Activated naive CD4-positive, alpha-beta T cell treated with anti-CD3 and anti-CD28 coated beads, Interleukin-2, amount 50 U/mL, for 72 hours (primary cell): ENCODE data around the gene NTN3. TPM values are rescaled to one million over a fixed set of nuclear protein-coding genes. Genes with fewer than 3 reads are reported as not detected.

Experiments
- ATAC-seq, 2 donors: fragments of 150-1000 bp; cut with Tn5 transposase; 2 replicates each; pipeline ENCODE4 v1.10.0; 2021; ENCODE audit warnings: mild to moderate bottlenecking in 2 of 2, moderate library complexity in 2 of 2
- DNase-seq, 2 donors: peaks; one replicate each; pipeline ENCODE4 v3.0.0; 2021 to 2022; ENCODE audit warnings: low spot score in 2 of 2
- H3K27ac Mint-ChIP-seq, 2 donors: one replicate each; pipeline ENCODE4 v1.8.0; 2022; ENCODE audit warnings: mild to moderate bottlenecking in 2 of 2, mixed read lengths in 2 of 2
- H3K36me3 Mint-ChIP-seq, 2 donors: one replicate each; pipeline ENCODE4 v1.8.0; 2022; ENCODE audit warnings: mixed read lengths in 2 of 2
- H3K9me3 Mint-ChIP-seq, 2 donors: one replicate each; pipeline ENCODE4 v1.8.0; 2022; ENCODE audit warnings: mixed read lengths in 2 of 2
- total RNA-seq, 2 donors: library from RNA; stranded (reverse); gene quantifications; one replicate each; pipeline ENCODE4 v1.2.3, GENCODE V29; 2022

NTN3 gene
- total RNA-seq, 2 donors from 2014 or later = not detected

- Mint-ChIP-seq H3K27ac (peak overlapping the region in 1 of 2 donors; percentile 92), H3K9me3 (no peaks in the 10 kb centered on the region), H3K36me3 (peaks cover 0 to 17% of the 10 kb centered on the region in 2 donors)
- DNase-seq (no peak), ATAC-seq (no peak)
Measured at GRCh38 chr16:2511996-2512734, 41.1 kb downstream of the NTN3 start.

GRCh38 chr16:2512735-2513404 lies 41.8 kb downstream of the NTN3 start:
- H3K9me3 Mint-ChIP-seq = no peaks in the 10 kb centered on the region
- DNase-seq (no peak), ATAC-seq (peak in 1 of 2 donors; percentile 0)
- H3K27ac Mint-ChIP-seq = peak overlapping the region; percentile 91 to 92
- H3K36me3 Mint-ChIP-seq = peaks cover 0 to 17% of the 10 kb centered on the region in 2 donors

GRCh38 chr16:2513405-2514332 lies 42.6 kb downstream of the NTN3 start, which contains the start of gene ATP6V0C:
TSS of gene ATP6V0C (plus strand) at chr16:2513952. CDS start at chr16:2514104, 152 bp downstream.
- no peaks in the 10 kb centered on the region for H3K9me3 Mint-ChIP-seq
- DNase-seq = peak; percentile 92 to 95
- H3K36me3 Mint-ChIP-seq = peaks cover 0 to 17% of the 10 kb centered on the region in 2 donors
- ATAC-seq = peak; percentile 87 to 93
- peak within 1 kb of the TSS; percentile 91 to 99 for H3K27ac Mint-ChIP-seq

- H3K27ac Mint-ChIP-seq = peak overlapping the region; percentile 91 to 99
- DNase-seq (no peak), ATAC-seq (peak in 1 of 2 donors; percentile 16)
- no peaks in the 10 kb centered on the region for H3K9me3 Mint-ChIP-seq
- H3K36me3 Mint-ChIP-seq = peaks cover 0 to 17% of the 10 kb centered on the region in 2 donors
Measured at GRCh38 chr16:2514333-2515179, 43.5 kb downstream of the NTN3 start.

- no peak for ATAC-seq
- Mint-ChIP-seq H3K27ac (peak overlapping the region; percentile 91 to 99), H3K9me3 (no peaks in the 10 kb centered on the region), H3K36me3 (peaks cover 0 to 17% of the 10 kb centered on the region in 2 donors)
- no peak for DNase-seq
Measured at GRCh38 chr16:2515180-2515851, 44.2 kb downstream of the NTN3 start.

- peak overlapping the region; percentile 91 to 99 for H3K27ac Mint-ChIP-seq
- ATAC-seq (no peak), DNase-seq (no peak)
- H3K36me3 Mint-ChIP-seq = peaks cover 4 to 17% of the 10 kb centered on the region in 2 donors
- no peaks in the 10 kb centered on the region for H3K9me3 Mint-ChIP-seq
Measured at GRCh38 chr16:2516391-2517240, 45.5 kb downstream of the NTN3 start.

GRCh38 chr16:2517954-2518605 lies 47.0 kb downstream of the NTN3 start:
- ATAC-seq (no peak), DNase-seq (no peak)
- Mint-ChIP-seq H3K27ac (peak overlapping the region; percentile 91 to 99), H3K9me3 (no peaks in the 10 kb centered on the region), H3K36me3 (peaks cover 4 to 17% of the 10 kb centered on the region in 2 donors)

- no peak for ATAC-seq
- DNase-seq = no peak
- peak overlapping the region; percentile 91 to 98 for H3K27ac Mint-ChIP-seq
- peaks cover 4 to 17% of the 10 kb centered on the region in 2 donors for H3K36me3 Mint-ChIP-seq
- no peaks in the 10 kb centered on the region for H3K9me3 Mint-ChIP-seq
Measured at GRCh38 chr16:2518823-2519710, 48.0 kb downstream of the NTN3 start.

- Mint-ChIP-seq H3K36me3 (peaks cover 4 to 20% of the 10 kb centered on the region in 2 donors), H3K9me3 (no peaks in the 10 kb centered on the region), H3K27ac (peak overlapping the region; percentile 91 to 98)
- DNase-seq = no peak
- peak; percentile 2 to 5 for ATAC-seq
Measured at GRCh38 chr16:2519711-2520080, 48.6 kb downstream of the NTN3 start.

- Mint-ChIP-seq H3K27ac (peak within 1 kb of the TSS; percentile 91 to 99), H3K9me3 (no peaks in the 10 kb centered on the region), H3K36me3 (peaks cover 4 to 18% of the 10 kb centered on the region in 2 donors)
- ATAC-seq (peak; percentile 80 to 81), DNase-seq (peak; percentile 89 to 90)
Measured at GRCh38 chr16:2520097-2520783, 49.1 kb downstream of the NTN3 start, which contains the start of gene AMDHD2. TSS of gene AMDHD2 (plus strand) at chr16:2520371. CDS start at chr16:2520459, 88 bp downstream.

GRCh38 chr16:2520784-2521531 lies 49.9 kb downstream of the NTN3 start:
- peaks cover 4 to 11% of the 10 kb centered on the region in 2 donors for H3K36me3 Mint-ChIP-seq
- DNase-seq (peak in 1 of 2 donors; percentile 53), ATAC-seq (peak; percentile 46 to 55)
- H3K27ac Mint-ChIP-seq = peak overlapping the region; percentile 91 to 99
- no peaks in the 10 kb centered on the region for H3K9me3 Mint-ChIP-seq
